ENCODE measurements around the gene ELK1.
"Not testable (repeated sequence)": the region's sequence is repeated elsewhere in the genome, so short reads cannot be mapped to it uniquely, and the experiment has no call there.

ELK1 gene

GRCh38 chrX:47610511-47610910 lies 39.9 kb downstream of the ELK1 start:
- no peak for DNase-seq

- no peak for DNase-seq
Observed at GRCh38 chrX:47608130-47608810, 42.1 kb downstream of the ELK1 start.

DNA sequence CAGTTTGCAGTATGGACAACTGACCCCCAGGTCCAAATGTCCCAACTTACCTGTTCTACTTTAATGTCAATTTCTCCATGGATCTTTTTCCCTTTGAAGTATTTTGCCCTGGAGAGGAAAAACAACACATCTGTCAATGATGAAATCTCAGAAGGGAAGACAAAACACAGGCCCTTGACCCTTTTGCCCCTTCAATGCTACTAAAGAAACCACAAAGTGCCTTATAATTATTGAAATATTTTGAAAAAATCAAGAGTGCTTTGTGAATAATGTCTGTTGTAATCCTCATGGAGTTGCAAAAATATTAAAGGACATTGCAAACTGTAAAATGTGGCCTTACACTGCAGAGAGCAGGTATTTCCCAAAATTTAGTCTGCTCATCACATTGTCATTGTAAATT lies 43.3 kb downstream of the ELK1 start:
- DNase-seq: no peak

- no peak for DNase-seq
Observed at GRCh38 chrX:47605024-47605423, 45.3 kb downstream of the ELK1 start.

DNA sequence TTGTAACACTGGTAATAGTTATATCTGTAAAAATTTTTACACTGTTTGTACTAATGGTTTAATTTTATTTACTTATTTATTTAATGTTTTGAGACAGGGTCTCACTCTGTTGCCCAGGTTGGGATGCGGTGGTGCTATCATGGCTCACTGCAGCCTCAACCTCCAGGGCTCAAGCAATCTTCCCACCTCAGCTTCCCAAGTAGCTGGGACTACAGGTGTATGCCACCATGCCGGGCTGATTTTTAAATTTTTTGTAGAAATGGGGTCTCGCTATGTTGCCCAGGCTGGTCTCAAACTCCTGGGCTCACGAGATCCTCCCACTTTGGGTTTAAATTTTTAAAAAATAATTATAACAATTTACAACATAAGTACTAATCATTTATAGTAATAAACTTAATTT lies 47.2 kb downstream of the ELK1 start:
- DNase-seq: not testable (repeated sequence)

GRCh38 chrX:47597222-47597621 lies 53.1 kb downstream of the ELK1 start:
- DNase-seq: no peak

DNA sequence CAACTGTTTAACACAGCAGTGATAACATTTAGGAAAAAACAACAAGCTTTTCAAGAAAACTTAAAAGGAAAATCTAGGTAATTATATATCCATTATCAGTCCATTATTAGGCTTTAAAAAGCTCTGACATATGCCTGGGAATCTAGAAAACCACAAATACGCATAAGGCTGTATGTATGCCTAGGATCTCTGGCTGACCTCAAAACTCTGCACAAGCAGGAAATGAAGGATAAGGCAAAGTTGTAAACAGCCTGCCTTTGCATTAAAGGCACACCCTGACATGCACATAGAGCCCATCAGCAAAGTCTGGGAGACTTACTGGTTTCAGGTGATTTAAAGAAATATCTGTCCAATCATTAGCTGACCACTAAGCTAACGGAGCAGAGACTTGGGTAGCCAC lies 54.1 kb downstream of the ELK1 start:
- no peak for DNase-seq

GRCh38 chrX:47595716-47596251 lies 54.6 kb downstream of the ELK1 start:
- DNase-seq: no peak

GRCh38 chrX:47593522-47593921 lies 56.8 kb downstream of the ELK1 start:
- no peak for DNase-seq

GRCh38 chrX:47590984-47591383 lies 59.4 kb downstream of the ELK1 start:
- DNase-seq: no peak

DNA sequence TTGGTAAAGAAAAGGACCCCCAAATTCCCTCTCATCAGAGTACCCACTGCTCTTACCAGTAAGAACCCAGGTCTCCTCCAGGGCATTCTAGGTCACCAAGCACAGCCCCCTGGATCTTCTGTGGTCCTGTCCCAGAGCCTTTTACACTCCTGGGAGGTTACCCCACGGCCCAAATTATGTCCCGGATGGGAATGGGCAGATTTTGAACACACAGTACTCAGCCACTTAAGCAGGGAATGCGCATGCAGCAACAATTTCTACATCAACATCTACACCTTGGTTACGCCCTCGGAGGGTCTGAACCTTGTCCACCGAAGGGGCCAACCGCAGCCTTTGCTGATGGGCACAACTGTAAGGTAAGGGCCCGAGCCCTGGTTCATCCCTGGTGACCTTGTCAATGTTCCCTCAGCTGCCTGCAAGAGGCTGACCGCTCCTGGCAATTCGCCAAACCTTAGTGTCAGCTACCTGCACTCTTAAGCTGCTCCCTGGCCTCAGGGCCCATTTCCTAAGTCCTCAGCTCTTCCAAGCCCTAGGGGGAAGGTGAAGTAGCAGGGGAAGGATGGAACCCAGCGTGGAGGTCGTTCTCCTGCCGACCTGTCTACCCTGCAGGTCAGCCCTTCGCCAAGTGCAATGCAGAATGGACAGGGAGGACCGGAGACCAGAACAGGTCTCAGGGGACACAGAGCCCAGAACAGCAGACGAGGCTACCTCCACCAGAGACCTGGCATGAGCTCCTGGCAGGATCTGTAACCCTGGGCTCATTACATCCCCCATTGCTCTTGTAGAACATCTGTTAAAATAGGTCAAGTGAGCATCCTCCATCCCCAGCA lies 62.2 kb downstream of the ELK1 start:
- no peak for DNase-seq

DNA sequence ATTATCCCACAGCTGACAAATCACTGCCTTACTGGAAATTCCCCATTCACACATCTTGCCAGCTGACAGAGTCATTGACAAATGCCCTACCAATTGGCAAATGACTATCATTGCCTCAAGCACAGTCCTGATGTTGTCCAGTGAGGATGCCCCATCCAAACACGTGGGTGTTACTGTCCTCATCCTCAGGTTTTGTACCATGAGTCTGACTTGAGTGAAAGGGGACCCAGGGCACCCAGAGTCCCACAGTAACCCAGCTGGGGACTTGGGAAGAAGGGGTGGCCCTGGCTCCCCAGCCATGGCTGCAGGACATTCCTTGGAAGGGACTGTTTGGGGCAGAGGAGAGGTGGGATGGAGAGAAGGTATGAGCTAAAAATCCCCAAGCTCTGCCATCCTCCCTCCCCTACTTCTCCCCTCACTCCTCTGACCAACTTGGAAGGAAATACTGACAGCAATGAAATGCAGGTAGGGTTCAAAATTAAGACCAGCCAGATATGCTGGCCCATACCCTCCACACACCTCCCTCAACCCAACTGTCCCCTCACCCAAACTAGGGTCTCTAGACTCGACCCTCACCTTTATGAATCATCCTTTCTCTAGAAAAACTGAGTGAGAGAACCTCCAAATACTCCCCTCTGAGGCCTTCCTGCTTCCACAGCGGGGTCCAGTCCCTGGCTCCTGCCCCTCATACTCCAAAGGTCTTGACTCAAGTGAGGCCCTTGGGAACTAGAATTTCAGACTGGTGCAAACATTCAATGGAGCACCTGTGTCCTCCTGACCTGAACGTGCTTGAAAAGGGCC lies 63.1 kb downstream of the ELK1 start:
- DNase-seq: no peak

DNA sequence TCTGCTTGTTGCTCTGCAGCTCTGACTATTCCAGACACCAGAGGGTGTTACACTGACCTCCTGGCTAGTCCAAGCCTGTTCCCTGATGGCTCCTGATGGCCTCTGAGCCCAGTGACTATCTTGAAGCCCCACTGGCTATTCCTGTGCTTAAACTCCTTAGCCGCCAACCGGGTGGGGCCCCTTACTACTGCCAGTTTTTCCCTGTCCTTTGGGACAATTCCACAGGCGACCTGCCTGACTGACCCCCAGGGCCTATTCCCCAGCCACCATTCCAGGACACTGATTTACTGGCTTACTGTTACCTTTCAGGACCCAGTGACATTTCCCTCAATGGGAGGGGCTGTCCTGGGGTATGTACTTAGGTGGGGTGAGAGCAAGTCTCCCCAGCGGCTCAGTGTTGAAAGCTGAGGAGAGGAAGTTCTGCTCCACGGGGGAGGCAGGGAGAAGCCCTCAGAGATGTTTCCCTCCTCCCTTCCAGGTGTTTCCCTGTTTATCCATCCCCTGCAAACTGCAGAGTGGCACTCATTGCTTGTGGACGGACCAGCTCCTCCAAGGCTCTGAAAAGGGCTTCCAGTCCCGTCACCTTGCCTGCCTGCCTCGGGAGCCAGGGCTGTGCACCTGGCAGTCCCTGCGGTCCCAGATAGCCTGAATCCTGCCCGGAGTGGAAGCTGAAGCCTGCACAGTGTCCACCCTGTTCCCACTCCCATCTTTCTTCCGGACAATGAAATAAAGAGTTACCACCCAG lies 64.1 kb downstream of the ELK1 start:
- no peak for DNase-seq
